H9 (cell line): ENCODE results near the gene CNOT6. TPM values are rescaled to one million over a fixed set of nuclear protein-coding genes. Genes with fewer than 3 reads are reported as not detected.

Experiments used
- DNase-seq: peaks from one replicate; pipeline ENCODE4 v3.0.0-alpha.2; 2017
- H2AFZ ChIP-seq: one replicate; pipeline ENCODE4 v1.6.1; 2013; ENCODE audit warnings: mild to moderate bottlenecking, low read length, control low read depth, moderate library complexity
- H2AK5ac ChIP-seq: 2 replicates; pipeline ENCODE4 v1.6.1; 2013; ENCODE audit warnings: low read length, control low read depth, mixed read lengths; ENCODE audit not compliant: insufficient read length
- H2BK120ac ChIP-seq: one replicate; pipeline ENCODE4 v1.6.1; 2013; ENCODE audit warnings: low read depth, mild to moderate bottlenecking, low read length, control low read depth, inconsistent platforms; ENCODE audit not compliant: poor library complexity, severe bottlenecking
- H2BK12ac ChIP-seq: 2 replicates; pipeline ENCODE4 v1.6.1; 2013; ENCODE audit warnings: low read length, control low read depth, mixed read lengths, low read depth; ENCODE audit not compliant: insufficient read length
- H2BK15ac ChIP-seq: 2 replicates; pipeline ENCODE4 v1.6.1; 2013; ENCODE audit warnings: low read depth, low read length, control low read depth
- H2BK20ac ChIP-seq: one replicate; pipeline ENCODE4 v1.6.1; 2013; ENCODE audit warnings: low read depth, mild to moderate bottlenecking, low read length, control low read depth, inconsistent platforms; ENCODE audit not compliant: poor library complexity, severe bottlenecking
- H2BK5ac ChIP-seq: 2 replicates; pipeline ENCODE4 v1.6.1; 2013; ENCODE audit warnings: low read length, control low read depth, mixed read lengths; ENCODE audit not compliant: insufficient read length
- H3K14ac ChIP-seq: 2 replicates; pipeline ENCODE4 v1.6.1; 2013; ENCODE audit warnings: low read length, control low read depth; ENCODE audit not compliant: insufficient read depth
- H3K18ac ChIP-seq: 2 replicates; pipeline ENCODE4 v1.6.1; 2013; ENCODE audit warnings: low read depth, mild to moderate bottlenecking, mixed read lengths, low read length, control low read depth; ENCODE audit not compliant: insufficient read length
- H3K23ac ChIP-seq: 2 replicates; pipeline ENCODE4 v1.6.1; 2013; ENCODE audit warnings: low read length, control low read depth, mixed read lengths, low read depth; ENCODE audit not compliant: insufficient read length
- H3K23me2 ChIP-seq: 2 replicates; pipeline ENCODE4 v1.6.1; 2013; ENCODE audit warnings: low read depth, mild to moderate bottlenecking, mixed read lengths, low read length, control low read depth; ENCODE audit not compliant: insufficient read length, poor library complexity, severe bottlenecking
- H3K27ac ChIP-seq: 2 replicates; pipeline ENCODE4 v1.5.1; 2013; ENCODE audit warnings: low read length, control low read depth, mixed read lengths, low read depth; ENCODE audit not compliant: insufficient read length
- H3K27me3 ChIP-seq: 2 replicates; pipeline ENCODE4 v1.6.1; 2013; ENCODE audit warnings: low read length, control low read depth, inconsistent platforms; ENCODE audit not compliant: insufficient read depth
- H3K4ac ChIP-seq: 2 replicates; pipeline ENCODE4 v1.6.1; 2013; ENCODE audit warnings: low read depth, mild to moderate bottlenecking, control low read depth, inconsistent platforms, low read length, moderate library complexity
- H3K4me1 ChIP-seq: 2 replicates; pipeline ENCODE4 v1.6.1; 2013; ENCODE audit warnings: low read length, control low read depth, inconsistent platforms; ENCODE audit not compliant: insufficient read depth
- H3K4me2 ChIP-seq: 2 replicates; pipeline ENCODE4 v1.6.1; 2013; ENCODE audit warnings: low read length, control low read depth, mixed read lengths; ENCODE audit not compliant: insufficient read length, insufficient read depth
- H3K56ac ChIP-seq: 2 replicates; pipeline ENCODE4 v1.6.1; 2013; ENCODE audit warnings: low read depth, mild to moderate bottlenecking, mixed read lengths, low read length, control low read depth; ENCODE audit not compliant: insufficient read length
- H3K79me1 ChIP-seq: 2 replicates; pipeline ENCODE4 v1.6.1; 2013; ENCODE audit warnings: low read depth, mild to moderate bottlenecking, moderate library complexity, low read length, control low read depth, inconsistent platforms; ENCODE audit not compliant: insufficient read depth, poor library complexity, severe bottlenecking
- H3K79me2 ChIP-seq: 2 replicates; pipeline ENCODE4 v1.6.1; 2013; ENCODE audit warnings: low read length, control low read depth, inconsistent platforms; ENCODE audit not compliant: insufficient read depth
- H3K9ac ChIP-seq: 2 replicates; pipeline ENCODE4 v1.6.1; 2013; ENCODE audit warnings: low read length, control low read depth, mixed read lengths; ENCODE audit not compliant: insufficient read length; ENCODE audit errors: extremely low read depth
- H3K9me3 ChIP-seq: one replicate; pipeline ENCODE4 v1.6.1; 2013; ENCODE audit warnings: low read depth, low read length, inconsistent platforms; ENCODE audit not compliant: control insufficient read depth
- H3T11ph ChIP-seq: one replicate; pipeline ENCODE4 v1.6.1; 2013; ENCODE audit warnings: mild to moderate bottlenecking, low read length, control low read depth, inconsistent platforms
- H4K20me1 ChIP-seq: one replicate; pipeline ENCODE4 v1.6.1; 2013; ENCODE audit not compliant: control insufficient read depth, insufficient read length, insufficient read depth
- H4K5ac ChIP-seq: 2 replicates; pipeline ENCODE4 v1.6.1; 2013; ENCODE audit warnings: low read depth, mild to moderate bottlenecking, mixed read lengths, low read length, control low read depth; ENCODE audit not compliant: insufficient read length
- H4K8ac ChIP-seq: replicated peaks from 2 replicates; pipeline ENCODE4 v1.6.1; 2013; ENCODE audit warnings: low read length, control low read depth, mixed read lengths, low read depth; ENCODE audit not compliant: insufficient read length
- H4K91ac ChIP-seq: 2 replicates; pipeline ENCODE4 v1.6.1; 2013; ENCODE audit warnings: low read depth, mild to moderate bottlenecking, moderate library complexity, mixed read lengths, low read length, control low read depth; ENCODE audit not compliant: insufficient read length
- H3K27ac Mint-ChIP-seq, 3 experiments: 2 replicates in 2 of 3; 3 replicates in 1 of 3; pipeline ENCODE4 v1.8.0; 2020 to 2021; ENCODE audit warnings: mixed read lengths in 3 of 3, mild to moderate bottlenecking in 1 of 3, moderate library complexity in 1 of 3
- H3K27me3 Mint-ChIP-seq: 2 replicates; pipeline ENCODE4 v1.8.0; 2021; ENCODE audit warnings: low read depth, mild to moderate bottlenecking, moderate library complexity, mixed read lengths
- H3K36me3 Mint-ChIP-seq, 3 experiments: 2 replicates in 2 of 3; 3 replicates in 1 of 3; pipeline ENCODE4 v1.8.0; 2020 to 2021; ENCODE audit warnings: low read depth in 3 of 3, mixed read lengths in 3 of 3; ENCODE audit not compliant: insufficient read depth in 1 of 3
- H3K4me1 Mint-ChIP-seq, 2 experiments: 2 replicates each; pipeline ENCODE4 v1.8.0; 2020; ENCODE audit warnings: mixed read lengths in 2 of 2
- H3K4me3 Mint-ChIP-seq, 2 experiments: 2 replicates in 1 of 2; 3 replicates in 1 of 2; pipeline ENCODE4 v1.8.0; 2020 to 2021; ENCODE audit warnings: mild to moderate bottlenecking in 2 of 2, mixed read lengths in 2 of 2, moderate library complexity in 1 of 2
- H3K9me3 Mint-ChIP-seq, 2 experiments: 2 replicates in 1 of 2; 3 replicates in 1 of 2; pipeline ENCODE4 v1.8.0; 2020; ENCODE audit warnings: mild to moderate bottlenecking in 2 of 2, mixed read lengths in 2 of 2, moderate library complexity in 1 of 2
- WGBS: extraction: QIAGEN DNeasy Blood & Tissue Kit; methylation state at CpG from one replicate; pipeline ENCODE4 v1.1.7; 2013; ENCODE audit warnings: missing lambda C conversion rate, low lambda C conversion rate, mixed read lengths; ENCODE audit not compliant: insufficient read length; ENCODE audit errors: extremely low coverage; 5-methylcytosine and 5-hydroxymethylcytosine counted together
- total RNA-seq: library from RNA; stranded (reverse); gene quantifications from 2 replicates; pipeline ENCODE4 v1.2.1, GENCODE V29; 2021
- TF ChIP-seq, protein P1 (sequence below): fragments of 200-600 bp; sonication (generic); conservative IDR thresholded peaks from 3 replicates; pipeline ENCODE4 v1.8.0; 2021; ENCODE audit warnings: antibody characterized with exemption, mild to moderate bottlenecking

The CNOT6 gene
- total RNA-seq, 1 experiment from 2014 or later = 45.0 TPM

DNA sequence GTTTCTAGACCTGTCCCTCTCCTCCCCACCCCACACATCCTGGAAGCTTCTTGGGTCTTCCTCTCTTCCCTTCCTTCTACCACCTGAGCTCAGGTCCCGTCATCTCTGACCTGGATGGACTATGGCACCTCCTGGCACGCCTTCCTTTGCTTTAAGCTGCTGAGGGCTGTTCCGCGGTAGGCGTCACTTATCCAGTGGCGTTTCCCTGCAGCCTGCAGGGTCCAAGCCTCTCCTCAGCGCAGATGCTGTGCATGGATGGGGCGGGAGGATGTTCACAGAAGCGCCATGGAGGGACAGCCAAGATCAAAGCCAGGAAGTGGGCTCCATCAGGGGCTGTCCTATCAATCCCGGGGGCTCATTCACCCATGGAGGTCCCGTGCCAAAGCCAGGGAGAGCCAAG lies 23.8 kb upstream of the CNOT6 start:
- H2AK5ac ChIP-seq = no peak overlapping the region
- H3K9me3 Mint-ChIP-seq = no peaks in the 10 kb centered on the region

More for the DNA sequence above, 23.8 kb upstream of the CNOT6 start:
- no peak overlapping the region for H3K23ac ChIP-seq
- no peaks in the 10 kb centered on the region; a peak in 1 of 7 replicates for H3K36me3 Mint-ChIP-seq
- H4K8ac ChIP-seq = no peak overlapping the region
- no peak overlapping the region for H2BK120ac ChIP-seq
- H3K14ac ChIP-seq = no peak overlapping the region
- no peak overlapping the region for H3K56ac ChIP-seq
- no peak overlapping the region for H2BK20ac ChIP-seq
- no peak overlapping the region for H4K5ac ChIP-seq
- H3K4me1 ChIP-seq = no peaks in the 10 kb centered on the region
- H3K23me2 ChIP-seq = no peaks in the 10 kb centered on the region
- no peaks in the 10 kb centered on the region for H3K27me3 ChIP-seq
- H2BK12ac ChIP-seq = no peak overlapping the region
- no peak overlapping the region for H2BK5ac ChIP-seq
- no peak overlapping the region for H3K18ac ChIP-seq
- H4K91ac ChIP-seq = no peak overlapping the region
- no peaks in the 10 kb centered on the region for H3K79me1 ChIP-seq
- TF ChIP-seq, protein P1, sequence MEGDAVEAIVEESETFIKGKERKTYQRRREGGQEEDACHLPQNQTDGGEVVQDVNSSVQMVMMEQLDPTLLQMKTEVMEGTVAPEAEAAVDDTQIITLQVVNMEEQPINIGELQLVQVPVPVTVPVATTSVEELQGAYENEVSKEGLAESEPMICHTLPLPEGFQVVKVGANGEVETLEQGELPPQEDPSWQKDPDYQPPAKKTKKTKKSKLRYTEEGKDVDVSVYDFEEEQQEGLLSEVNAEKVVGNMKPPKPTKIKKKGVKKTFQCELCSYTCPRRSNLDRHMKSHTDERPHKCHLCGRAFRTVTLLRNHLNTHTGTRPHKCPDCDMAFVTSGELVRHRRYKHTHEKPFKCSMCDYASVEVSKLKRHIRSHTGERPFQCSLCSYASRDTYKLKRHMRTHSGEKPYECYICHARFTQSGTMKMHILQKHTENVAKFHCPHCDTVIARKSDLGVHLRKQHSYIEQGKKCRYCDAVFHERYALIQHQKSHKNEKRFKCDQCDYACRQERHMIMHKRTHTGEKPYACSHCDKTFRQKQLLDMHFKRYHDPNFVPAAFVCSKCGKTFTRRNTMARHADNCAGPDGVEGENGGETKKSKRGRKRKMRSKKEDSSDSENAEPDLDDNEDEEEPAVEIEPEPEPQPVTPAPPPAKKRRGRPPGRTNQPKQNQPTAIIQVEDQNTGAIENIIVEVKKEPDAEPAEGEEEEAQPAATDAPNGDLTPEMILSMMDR = no peak
- H3K9me3 ChIP-seq = no peaks in the 10 kb centered on the region
- no peaks in the 10 kb centered on the region for H4K20me1 ChIP-seq
- no peak overlapping the region for H3T11ph ChIP-seq
- no peak overlapping the region for H2BK15ac ChIP-seq
- H3K9ac ChIP-seq = no peak overlapping the region
- no peak overlapping the region for H3K4me3 Mint-ChIP-seq
- DNase-seq = no peak
- peaks cover 8% of the 10 kb centered on the region for H3K27me3 Mint-ChIP-seq
- H2AFZ ChIP-seq = no peak overlapping the region
- no peaks in the 10 kb centered on the region for H3K79me2 ChIP-seq
- no peak overlapping the region for H3K27ac ChIP-seq
- peaks cover 2% of the 10 kb centered on the region in 2 experiments; a peak in 2 of 4 replicates for H3K4me1 Mint-ChIP-seq
- no CpG with 5 or more reads among the region's 11 CpGs for WGBS
- no peak overlapping the region for H3K4me2 ChIP-seq
- H3K27ac Mint-ChIP-seq = no peak overlapping the region
- no peak overlapping the region for H3K4ac ChIP-seq
